ENCODE data around the gene MRFAP1.

MRFAP1 gene

GRCh38 chr4:6640292-6641163 lies at the start of gene MRFAP1:
Gene MRFAP1, plus strand, starts transcription at chr4:6640685. Its CDS starts 178 bp downstream, at chr4:6640863.
- DNase-seq, result peak; percentile 95

- DNase-seq, result no peak
Measured at GRCh38 chr4:6591313-6591712, 49.2 kb upstream of the MRFAP1 start.

GRCh38 chr4:6591781-6592180 lies 48.7 kb upstream of the MRFAP1 start:
- DNase-seq, result peak; percentile 31

- DNase-seq, result no peak
Measured at GRCh38 chr4:6592804-6593563, 47.5 kb upstream of the MRFAP1 start.

GRCh38 chr4:6594341-6594740 lies 46.1 kb upstream of the MRFAP1 start:
- DNase-seq, result no peak

GRCh38 chr4:6594826-6595355 lies 45.6 kb upstream of the MRFAP1 start:
- no peak for DNase-seq

GRCh38 chr4:6595897-6596537 lies 44.5 kb upstream of the MRFAP1 start:
- DNase-seq, result peak; percentile 8

GRCh38 chr4:6596948-6597347 lies 43.5 kb upstream of the MRFAP1 start:
- DNase-seq, result no peak

GRCh38 chr4:6598127-6598526 lies 42.4 kb upstream of the MRFAP1 start:
- DNase-seq, result no peak

GRCh38 chr4:6598641-6599040 lies 41.8 kb upstream of the MRFAP1 start:
- DNase-seq, result no peak

- DNase-seq, result no peak
Measured at GRCh38 chr4:6601661-6602250, 38.7 kb upstream of the MRFAP1 start.

- no peak for DNase-seq
Measured at GRCh38 chr4:6602289-6602688, 38.2 kb upstream of the MRFAP1 start.

- no peak for DNase-seq
Measured at GRCh38 chr4:6603128-6603527, 37.4 kb upstream of the MRFAP1 start.

- no peak for DNase-seq
Measured at GRCh38 chr4:6605114-6605513, 35.4 kb upstream of the MRFAP1 start.

GRCh38 chr4:6605605-6606004 lies 34.9 kb upstream of the MRFAP1 start:
- no peak for DNase-seq

- no peak for DNase-seq
Measured at GRCh38 chr4:6606465-6607235, 33.8 kb upstream of the MRFAP1 start.

GRCh38 chr4:6607368-6608055 lies 33.0 kb upstream of the MRFAP1 start:
- no peak for DNase-seq

GRCh38 chr4:6608758-6609414 lies 31.6 kb upstream of the MRFAP1 start:
- no peak for DNase-seq

GRCh38 chr4:6609415-6610079 lies 30.9 kb upstream of the MRFAP1 start:
- DNase-seq, result no peak

- DNase-seq, result no peak
Measured at GRCh38 chr4:6610856-6611430, 29.5 kb upstream of the MRFAP1 start.
